OCI-LY3 (cell line): ENCODE data around the gene KDM8.

ENCODE experiments used
- H2AFZ ChIP-seq: fragments of 200-600, 300-600 bp; shearing (Covaris generic); 2 replicates; pipeline ENCODE4 v1.6.0; 2014; ENCODE audit warnings: antibody characterized with exemption, low read depth, low read length
- H3K27ac ChIP-seq: fragments of 200-600, 300-600 bp; sonication (generic); 2 replicates; pipeline ENCODE4 v1.5.1; 2014; ENCODE audit warnings: mild to moderate bottlenecking, low read length, moderate library complexity, mixed read lengths
- H3K27me3 ChIP-seq: fragments of 200-600, 300-600 bp; sonication (generic); 2 replicates; pipeline ENCODE4 v1.6.1; 2014; ENCODE audit warnings: low read depth, low read length, mixed read lengths
- H3K36me3 ChIP-seq: fragments of 200-600, 300-600 bp; sonication (generic); replicated peaks from 2 replicates; pipeline ENCODE3; 2014; ENCODE audit warnings: low read depth, low read length, mixed read lengths
- H3K4me1 ChIP-seq: fragments of 300-600, 200-600 bp; sonication (generic); 2 replicates; pipeline ENCODE4 v1.6.1; 2014; ENCODE audit warnings: low read length, mixed read lengths
- H3K4me2 ChIP-seq: fragments of 200-600, 300-600 bp; sonication (generic); 2 replicates; pipeline ENCODE4 v1.6.1; 2014; ENCODE audit warnings: low read length, mixed read lengths
- H3K4me3 ChIP-seq: fragments of 300-600, 200-600 bp; sonication (generic); 2 replicates; pipeline ENCODE4 v1.5.1; 2014; ENCODE audit warnings: antibody characterized with exemption, mild to moderate bottlenecking, low read length, moderate library complexity
- H3K79me2 ChIP-seq: fragments of 300-600, 200-600 bp; shearing (Covaris generic); 2 replicates; pipeline ENCODE4 v1.6.1; 2014; ENCODE audit warnings: mild to moderate bottlenecking, low read length, mixed read lengths
- H3K9ac ChIP-seq: fragments of 300-600, 200-600 bp; shearing (Covaris generic); 2 replicates; pipeline ENCODE4 v1.6.0; 2014; ENCODE audit warnings: mild to moderate bottlenecking, low read length, moderate library complexity
- H3K9me3 ChIP-seq: fragments of 200-600, 300-600 bp; shearing (Covaris generic); 2 replicates; pipeline ENCODE4 v1.6.1; 2014; ENCODE audit warnings: low read length, mixed read lengths; ENCODE audit not compliant: insufficient read depth
- H4K20me1 ChIP-seq: fragments of 200-600, 300-600 bp; sonication (generic); 2 replicates; pipeline ENCODE4 v1.6.1; 2016; ENCODE audit warnings: low read length, mixed read lengths; ENCODE audit not compliant: insufficient read depth
- CTCF ChIP-seq: fragments of 200-600, 300-600 bp; sonication (generic); IDR thresholded peaks from 2 replicates; pipeline ENCODE4 v1.5.1; 2014; ENCODE audit warnings: antibody characterized with exemption, low read length, low read depth
- EZH2phosphoT487 ChIP-seq: fragments of 200-600 bp; shearing (Covaris generic); IDR thresholded peaks from 2 replicates; pipeline ENCODE4 v1.6.1; 2018; ENCODE audit warnings: antibody characterized with exemption, mixed run types, low read depth

KDM8 gene

DNA sequence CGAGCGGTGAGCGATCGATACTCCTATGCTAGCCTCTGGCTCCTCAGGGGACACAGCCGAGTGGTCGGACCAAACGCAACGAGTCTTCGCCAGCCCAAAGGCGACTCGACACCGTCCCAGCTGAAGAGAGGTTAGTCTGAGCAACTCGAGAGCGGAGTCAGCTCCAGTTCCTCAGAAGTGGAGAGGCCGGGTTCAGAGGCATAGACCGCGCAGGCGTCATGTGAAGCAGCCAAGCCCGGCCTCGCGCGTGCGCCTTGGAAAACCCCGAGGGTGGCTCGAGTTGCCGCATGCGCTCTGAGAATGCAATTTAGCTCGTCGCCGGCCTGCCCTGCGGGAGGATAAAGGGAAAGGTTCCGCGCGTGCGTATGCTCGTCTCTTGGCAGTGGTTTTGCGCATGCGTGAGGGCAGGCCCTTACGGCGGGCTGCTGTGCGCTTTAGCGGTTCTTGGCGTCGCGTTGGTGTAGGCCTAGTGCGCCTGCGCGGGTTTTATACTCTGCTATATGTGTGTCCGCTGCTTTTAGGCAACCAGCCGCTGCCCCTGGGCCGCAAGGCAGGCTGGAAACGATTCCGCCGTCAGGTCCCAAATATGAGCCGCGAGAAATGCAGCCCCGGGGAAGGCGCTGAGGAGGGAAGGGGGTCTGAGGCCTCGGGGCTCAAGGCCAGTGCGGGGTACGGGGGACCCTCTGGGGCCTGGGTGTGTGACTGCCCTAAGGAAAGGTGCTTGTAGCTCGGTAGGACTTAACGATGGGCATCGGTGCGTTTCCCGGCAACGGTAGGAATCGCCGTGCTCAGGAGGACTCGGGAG, at the start of gene KDM8:
Gene KDM8 (plus strand): TSS at position 20 of the 805 bp plus-strand sequence. CDS start 6,598 bp downstream, outside the sequence.
- H3K27ac ChIP-seq = peak within 1 kb of the TSS; percentile 88
- no peaks in the 10 kb centered on the region for H3K36me3 ChIP-seq
- H4K20me1 ChIP-seq = no peaks in the 10 kb centered on the region
- H2AFZ ChIP-seq = peak within 1 kb of the TSS; percentile 85
- TF ChIP-seq CTCF (no peak), EZH2phosphoT487 (no peak)
- H3K9me3 ChIP-seq = peaks cover 6% of the 10 kb centered on the region; the same call in 1 of the 2 replicates
- peak within 1 kb of the TSS; percentile 77 for H3K4me2 ChIP-seq
- no peaks in the 10 kb centered on the region for H3K27me3 ChIP-seq
- peak within 1 kb of the TSS; percentile 92 for H3K4me3 ChIP-seq
- peaks cover 15% of the 10 kb centered on the region for H3K79me2 ChIP-seq
- H3K9ac ChIP-seq = peak within 1 kb of the TSS; percentile 97
- H3K4me1 ChIP-seq = peaks cover 31% of the 10 kb centered on the region

DNA sequence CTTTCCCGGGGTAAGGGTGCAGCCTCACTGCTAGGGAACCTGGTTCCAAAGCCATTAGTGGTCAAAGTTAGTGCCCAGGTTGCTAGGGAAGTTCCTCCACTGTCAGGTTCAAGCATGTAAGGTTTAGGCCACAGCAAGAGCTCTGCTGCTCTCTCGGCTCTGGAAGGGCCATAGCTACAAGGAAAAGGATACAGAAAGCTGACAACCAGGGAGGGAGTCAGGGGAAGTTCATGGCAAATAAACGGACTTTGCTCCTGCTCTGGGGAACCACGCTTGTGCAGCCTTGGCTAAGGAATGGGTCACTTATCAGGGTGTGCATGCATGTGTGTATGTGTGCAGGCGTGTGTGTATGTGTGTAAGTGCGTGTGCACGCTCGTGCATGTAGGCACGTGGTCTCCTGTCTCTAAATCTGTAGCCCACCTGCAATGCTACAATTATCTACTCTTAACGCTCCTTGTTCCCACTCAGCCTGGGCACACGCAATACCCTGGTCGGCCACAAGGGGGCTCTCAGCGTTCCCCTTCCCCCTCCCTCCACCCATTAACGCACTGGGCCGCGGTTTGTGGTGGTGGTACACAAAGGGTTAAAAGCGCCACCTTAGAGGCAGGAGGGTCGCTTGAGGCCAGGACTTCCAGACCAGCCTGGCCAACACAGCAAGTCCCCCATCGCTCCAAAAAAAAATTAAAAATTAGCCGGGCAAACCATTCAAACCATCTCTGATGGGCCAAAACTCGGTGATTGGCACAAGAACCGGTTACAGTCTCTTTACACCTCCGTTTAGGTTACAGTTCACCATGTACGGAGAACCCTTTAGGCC, 48.4 kb upstream of the KDM8 start:
- Histone ChIP-seq H2AFZ (peak overlapping the region; percentile 82), H3K9ac (peak overlapping the region; percentile 43), H3K27me3 (no peaks in the 10 kb centered on the region), H3K36me3 (no peaks in the 10 kb centered on the region), H3K4me3 (peak overlapping the region; percentile 72), H3K9me3 (no peaks in the 10 kb centered on the region), H4K20me1 (no peaks in the 10 kb centered on the region), H3K4me1 (peaks cover 3% of the 10 kb centered on the region; the same call in 1 of the 2 replicates), H3K79me2 (no peaks in the 10 kb centered on the region), H3K27ac (no peak overlapping the region), H3K4me2 (peak overlapping the region; percentile 73)
- TF ChIP-seq CTCF = peak; percentile 90
- TF ChIP-seq EZH2phosphoT487 = no peak

GRCh38 chr16:27156579-27156978, 46.7 kb upstream of the KDM8 start:
- Histone ChIP-seq H3K4me1 (peaks cover 3% of the 10 kb centered on the region; the same call in 1 of the 2 replicates), H3K4me3 (no peak overlapping the region), H3K36me3 (no peaks in the 10 kb centered on the region), H2AFZ (no peak overlapping the region), H3K9ac (no peak overlapping the region), H4K20me1 (no peaks in the 10 kb centered on the region), H3K9me3 (no peaks in the 10 kb centered on the region), H3K4me2 (no peak overlapping the region), H3K27ac (no peak overlapping the region), H3K27me3 (no peaks in the 10 kb centered on the region), H3K79me2 (no peaks in the 10 kb centered on the region)
- TF ChIP-seq CTCF = no peak
- TF ChIP-seq EZH2phosphoT487 = no peak

DNA sequence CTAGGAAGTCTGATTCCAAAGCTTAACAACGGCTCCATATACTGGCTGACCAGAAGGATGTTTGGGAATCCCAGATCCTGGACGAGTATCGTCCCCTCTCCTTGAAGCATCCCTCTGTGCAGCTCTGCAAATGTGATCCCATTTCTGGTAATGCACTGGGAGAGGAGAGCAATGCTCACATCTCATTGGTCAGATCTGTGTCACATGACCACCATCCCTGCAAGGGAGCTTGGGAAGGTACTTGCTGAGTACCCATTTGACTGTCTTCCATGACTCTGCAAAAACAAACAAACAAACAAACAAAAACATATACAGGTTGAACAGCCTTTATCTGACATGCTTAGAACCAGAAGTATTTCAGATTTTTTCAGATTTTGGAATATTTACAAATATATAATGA, 41.9 kb upstream of the KDM8 start:
- Histone ChIP-seq H3K36me3 (no peaks in the 10 kb centered on the region), H3K4me2 (no peak overlapping the region), H3K9me3 (peaks cover 5% of the 10 kb centered on the region; the same call in 1 of the 2 replicates), H3K27ac (no peak overlapping the region), H3K9ac (no peak overlapping the region), H3K4me3 (no peak overlapping the region), H2AFZ (no peak overlapping the region), H3K27me3 (no peaks in the 10 kb centered on the region), H3K4me1 (no peaks in the 10 kb centered on the region), H3K79me2 (no peaks in the 10 kb centered on the region), H4K20me1 (no peaks in the 10 kb centered on the region)
- TF ChIP-seq EZH2phosphoT487 = no peak
- no peak for TF ChIP-seq CTCF
